DLD1 (cell line): ENCODE results near the gene DEFB108B.
"Not testable (repeated sequence)": the region's sequence is repeated elsewhere in the genome, so short reads cannot be mapped to it uniquely, and the experiment has no call there.

Experiments
- in situ Hi-C: cut with HindIII; loops from 2 replicates; pipeline ENCODE4 v1.10.0; 2017; ENCODE audit warnings: low sequenced_read_pairs

DEFB108B gene

DNA sequence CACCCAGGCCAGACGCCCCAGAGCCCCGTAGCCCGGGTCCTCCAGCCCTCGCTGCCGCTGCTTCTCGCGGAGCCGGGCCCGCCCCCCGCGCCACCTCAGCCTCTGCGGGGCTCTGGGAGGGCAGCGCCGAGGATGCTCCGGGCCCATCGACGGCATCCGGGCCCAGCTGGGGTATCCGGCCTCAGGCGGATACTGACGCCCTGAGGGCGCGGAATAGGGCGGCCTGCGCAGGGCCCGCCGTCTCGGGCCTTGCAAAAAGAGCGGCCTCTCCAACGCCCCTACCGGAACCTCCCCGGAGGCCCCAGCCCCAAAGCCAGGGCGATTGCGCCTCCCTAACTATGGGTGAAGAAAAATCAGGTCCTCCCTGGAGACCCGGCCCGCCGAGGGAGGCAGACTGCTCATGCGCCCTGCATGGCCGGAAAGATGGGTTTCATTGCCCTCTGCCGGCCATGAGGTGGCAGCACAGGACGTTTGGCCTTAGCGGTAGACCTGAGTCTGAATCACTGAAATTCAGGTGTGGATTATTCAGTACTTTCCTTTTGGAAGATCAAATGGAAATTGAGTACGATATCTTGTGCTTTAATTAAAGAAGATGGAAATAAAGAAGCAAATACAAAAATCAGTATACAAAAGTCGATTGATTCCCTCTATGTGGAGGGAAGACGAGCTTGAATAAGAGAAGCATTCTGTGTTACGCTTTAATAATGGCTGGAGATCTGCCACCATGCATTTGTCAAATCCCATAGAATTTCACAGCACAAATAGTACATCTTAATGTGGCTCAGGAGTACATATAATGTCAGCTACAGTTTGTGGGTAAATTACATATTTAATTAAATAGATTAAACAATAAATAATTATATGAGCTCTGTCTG, 19.3 kb upstream of the DEFB108B start:
- in situ Hi-C loops = not testable (repeated sequence)

DNA sequence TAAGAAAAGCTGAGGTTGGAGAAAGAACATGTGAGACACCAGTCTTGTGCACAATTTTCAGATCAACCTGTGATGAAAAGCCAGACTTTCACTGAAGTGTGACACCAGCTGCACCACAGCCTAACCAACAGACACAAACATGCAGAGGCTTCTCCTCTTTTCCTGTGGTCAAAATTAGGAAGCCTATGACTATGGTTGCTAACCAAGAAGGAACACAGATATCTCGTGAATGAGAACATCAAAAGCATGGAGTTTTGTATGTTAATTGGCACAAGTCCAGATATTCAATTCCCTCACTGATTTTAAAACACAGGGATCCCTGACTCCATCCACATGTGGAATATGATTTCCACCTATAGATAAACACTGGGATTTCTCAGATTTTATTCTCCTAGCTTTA, 11.5 kb upstream of the DEFB108B start:
- in situ Hi-C loops = not testable (repeated sequence)

DNA sequence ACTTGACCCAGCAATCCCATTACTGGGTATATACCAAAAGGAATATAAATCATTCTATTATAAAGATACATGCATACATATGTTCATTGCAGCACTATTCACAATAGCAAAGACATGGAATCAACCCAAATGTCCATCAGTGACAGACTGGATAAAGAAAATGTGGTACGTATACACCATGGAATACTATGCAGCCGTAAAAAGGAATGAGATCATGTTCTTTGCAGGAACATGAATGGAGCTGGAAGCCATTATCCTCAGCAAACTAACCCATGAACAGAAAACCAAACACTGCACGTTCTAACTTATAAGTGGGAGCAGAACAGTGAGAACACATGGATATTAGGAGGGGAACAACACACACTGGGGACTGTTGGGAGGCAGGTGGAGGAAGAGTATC, 3.8 kb upstream of the DEFB108B start:
- in situ Hi-C loops = not testable (repeated sequence)

DNA sequence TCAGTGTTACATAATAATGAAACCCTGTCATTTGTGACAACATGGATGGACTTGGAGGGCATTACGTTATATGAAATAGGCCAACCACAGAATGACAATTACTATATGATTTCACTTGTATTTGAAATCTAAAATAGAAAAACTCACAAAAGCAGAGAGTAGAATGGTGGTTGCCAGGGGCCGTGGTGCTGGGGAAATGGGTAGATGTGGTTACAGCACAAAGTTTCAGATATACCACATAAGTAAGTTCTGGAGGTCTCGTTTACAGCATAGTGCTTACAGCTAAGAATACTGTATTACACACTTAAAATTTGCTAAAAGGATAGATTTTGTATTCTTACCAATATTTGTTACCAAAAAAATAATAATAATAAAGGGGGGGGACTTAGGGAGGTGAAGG, 3.3 kb upstream of the DEFB108B start:
- in situ Hi-C loops = not testable (repeated sequence)

DNA sequence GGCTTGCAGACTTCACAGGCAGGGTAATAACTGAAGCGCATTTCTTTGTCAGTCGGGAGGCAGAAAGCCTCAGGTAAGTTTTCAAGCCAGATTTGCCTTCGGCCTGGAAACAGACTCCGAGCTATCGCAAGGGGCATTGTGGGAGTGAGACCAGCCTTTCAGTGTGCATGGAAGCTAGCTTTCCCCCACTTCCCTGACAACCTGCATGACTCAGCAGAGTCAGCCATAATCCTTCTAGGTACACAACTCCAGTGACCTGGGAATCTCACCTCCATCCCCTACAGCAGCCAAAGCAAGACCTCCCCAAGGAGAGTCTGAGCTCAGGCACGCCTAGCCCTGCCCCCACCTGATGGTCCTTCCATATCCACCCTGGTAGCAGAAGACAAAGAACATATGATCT, 9.7 kb downstream of the DEFB108B start:
- in situ Hi-C loops = not testable (repeated sequence)

DNA sequence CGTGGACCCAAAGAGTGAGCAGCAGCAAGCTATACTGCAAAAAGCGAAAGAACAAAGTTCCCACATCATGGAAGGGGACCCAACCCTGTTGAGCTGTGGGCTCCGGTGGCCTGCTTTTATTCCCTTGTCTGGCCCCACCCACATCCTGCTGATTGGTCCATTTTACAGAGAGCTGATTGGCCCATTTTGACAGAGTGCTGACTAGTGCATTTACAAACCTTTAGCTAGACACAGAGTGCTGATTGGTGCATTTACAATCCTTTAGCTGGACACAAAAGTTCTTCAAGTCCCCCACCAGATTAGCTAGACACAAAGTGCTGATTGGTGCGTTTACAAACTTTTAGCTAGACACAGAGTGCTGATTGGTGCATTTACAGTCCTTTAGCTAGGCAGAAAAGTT, 10.4 kb downstream of the DEFB108B start:
- in situ Hi-C loops = not testable (repeated sequence)

DNA sequence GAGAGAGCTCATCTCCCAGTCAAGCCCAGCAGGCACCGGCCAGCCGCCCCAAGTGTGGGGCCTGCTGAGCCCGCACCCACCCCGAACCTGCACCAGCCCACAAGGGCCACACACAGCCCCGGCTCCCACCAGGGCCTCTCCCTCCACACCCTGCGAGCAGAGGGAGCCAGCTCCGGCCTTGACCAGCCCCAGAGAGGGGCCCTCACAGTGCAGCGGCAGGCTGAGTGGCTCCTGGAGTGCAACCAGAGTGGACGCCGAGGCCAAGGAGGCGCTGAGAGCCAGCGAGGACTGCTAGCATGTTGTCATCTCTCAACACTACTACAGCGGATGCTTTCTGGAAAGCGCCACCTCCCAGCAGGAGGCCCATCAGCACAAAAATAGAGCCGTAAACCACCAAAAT, 10.9 kb downstream of the DEFB108B start:
- in situ Hi-C loops = no loop called here

GRCh38 chr11:71853895-71854294, 20.9 kb downstream of the DEFB108B start:
- in situ Hi-C loops = not testable (repeated sequence)

DNA sequence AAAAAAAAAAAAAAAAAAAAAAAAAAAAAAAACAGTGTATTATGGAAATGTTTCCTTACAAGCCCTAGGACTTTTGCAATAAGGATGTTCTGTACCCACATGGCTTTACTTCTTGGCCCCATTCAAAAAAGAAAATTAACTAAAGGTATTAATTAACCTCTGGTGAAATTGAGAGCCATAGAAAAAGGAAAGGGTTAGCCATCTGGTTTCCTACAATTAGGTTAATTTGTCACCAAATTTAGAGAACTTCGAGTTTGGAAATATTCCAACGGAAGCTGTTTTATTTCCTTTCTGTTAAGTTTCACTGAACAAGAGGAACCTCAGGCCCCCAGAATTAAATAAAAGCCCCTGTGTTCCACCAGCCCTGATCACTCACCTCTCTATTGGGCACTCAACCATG, 22.9 kb downstream of the DEFB108B start:
- in situ Hi-C loops = not testable (repeated sequence)

DNA sequence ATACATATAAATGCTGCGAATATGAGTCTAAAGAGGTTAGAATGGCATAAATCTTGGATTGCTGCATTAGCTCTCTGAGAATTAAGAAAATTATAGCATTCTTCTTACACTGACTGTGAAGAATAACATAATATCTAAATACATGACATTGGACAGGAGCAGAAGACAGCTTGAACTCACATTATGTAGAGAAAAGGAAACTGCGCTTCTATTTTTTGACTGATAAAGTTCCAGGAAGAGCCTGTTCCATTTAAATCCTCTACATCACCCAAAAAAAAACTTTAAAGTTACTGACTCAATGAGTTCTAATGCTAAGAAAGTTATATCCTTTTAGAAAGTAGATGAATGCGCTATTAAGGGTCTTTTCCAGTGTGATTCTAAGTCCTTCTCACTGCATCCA, 27.8 kb downstream of the DEFB108B start:
- in situ Hi-C loops = not testable (repeated sequence)

GRCh38 chr11:71863978-71864627, 31.1 kb downstream of the DEFB108B start:
- in situ Hi-C loops = not testable (repeated sequence)

GRCh38 chr11:71867209-71867608, 34.2 kb downstream of the DEFB108B start:
- in situ Hi-C loops = not testable (repeated sequence)

GRCh38 chr11:71869931-71870330, 36.9 kb downstream of the DEFB108B start:
- in situ Hi-C loops = not testable (repeated sequence)

DNA sequence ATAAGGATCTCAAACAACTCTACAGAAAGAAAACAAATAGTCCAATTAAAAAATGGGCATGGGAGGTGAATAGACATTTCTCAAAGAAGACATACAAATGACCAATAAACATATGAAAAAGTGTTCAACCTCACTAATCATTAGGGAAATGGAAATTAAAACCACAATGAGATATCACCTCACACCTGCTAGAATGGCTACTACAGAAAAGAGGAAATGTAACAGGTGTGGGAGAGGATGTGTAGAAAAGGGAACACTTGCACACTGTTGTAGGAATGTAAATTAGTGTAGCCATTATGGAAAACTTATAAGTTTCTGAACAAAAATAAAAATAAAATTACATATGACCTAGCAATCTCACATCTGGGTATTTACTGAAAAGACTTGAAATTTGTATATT, 37.7 kb downstream of the DEFB108B start:
- in situ Hi-C loops = not testable (repeated sequence)

DNA sequence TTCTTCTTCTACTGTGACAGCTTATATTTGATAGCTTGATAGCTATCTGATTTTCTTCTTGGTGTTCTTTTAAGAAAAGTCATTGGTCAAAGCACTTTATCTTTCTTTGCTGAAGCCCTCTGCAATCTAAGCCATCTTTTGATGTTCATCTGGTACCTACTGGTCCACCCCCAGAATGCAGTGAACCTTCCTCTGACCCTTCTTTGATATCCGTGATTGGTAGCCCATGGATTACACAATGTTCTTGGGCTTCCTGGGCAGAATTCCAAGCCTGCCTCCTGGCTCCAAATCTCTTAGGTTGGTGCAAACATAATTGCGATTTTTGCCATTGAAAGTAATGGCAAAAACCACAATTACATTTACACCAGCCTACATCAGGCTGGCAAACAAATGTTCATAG, 43.3 kb downstream of the DEFB108B start:
- in situ Hi-C loops = not testable (repeated sequence)

DNA sequence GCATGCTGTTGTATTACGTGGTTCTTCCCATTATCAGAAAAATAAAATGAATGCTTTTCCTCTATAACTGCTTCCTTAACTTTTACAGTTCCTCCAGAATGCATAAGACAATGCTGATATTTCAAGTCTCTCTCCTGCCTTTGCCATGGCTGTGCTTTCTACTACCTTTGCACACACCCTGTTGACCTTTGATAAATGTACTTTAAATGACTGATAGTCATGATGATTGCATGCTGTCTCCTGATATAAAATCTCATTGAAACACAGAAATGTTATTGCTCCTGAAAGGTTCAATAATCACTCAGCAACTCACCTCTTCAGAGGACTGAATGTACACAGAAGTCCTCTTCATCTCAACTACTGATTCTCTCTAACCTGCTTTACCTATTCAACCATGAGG, 45.1 kb downstream of the DEFB108B start, which contains the start of gene DEFB131B:
Gene DEFB131B, plus strand, starts transcription at position 395 of the 400 bp plus-strand sequence. Its CDS starts 0 bp downstream, at position 395.
- in situ Hi-C loops = not testable (repeated sequence)

- in situ Hi-C loops = not testable (repeated sequence)
Observed at GRCh38 chr11:71885806-71886205, 52.8 kb downstream of the DEFB108B start.
